ENCODE data around the gene ARHGAP42. TPM values are rescaled to one million over a fixed set of nuclear protein-coding genes. Genes with fewer than 3 reads are reported as not detected.
A peak's percentile ranks its signal among the peaks of the same experiment; 100 is the strongest.

ARHGAP42 gene
- total RNA-seq, 1 experiment from 2014 or later = 39.1 TPM

DNA sequence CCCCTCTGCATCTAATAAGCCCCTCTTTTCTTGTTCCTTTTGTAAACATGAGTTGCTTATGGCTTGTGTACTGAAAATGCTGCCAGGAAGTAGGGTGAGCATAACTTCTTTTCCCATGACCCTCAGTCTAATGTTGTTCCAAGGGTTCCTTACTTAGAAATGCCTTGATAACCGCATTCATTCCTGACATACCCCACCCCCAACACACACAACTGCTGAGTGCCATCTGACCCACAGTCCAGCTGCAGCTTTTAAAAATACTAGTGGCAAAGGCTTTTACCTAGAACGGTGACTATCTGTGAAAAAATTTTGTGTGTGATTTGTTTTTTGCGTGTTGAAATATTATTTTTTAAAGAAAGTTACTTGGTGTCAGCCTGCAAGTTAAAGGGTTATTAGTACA is 52.6 kb downstream of the ARHGAP42 start:
- TF ChIP-seq, protein P1, sequence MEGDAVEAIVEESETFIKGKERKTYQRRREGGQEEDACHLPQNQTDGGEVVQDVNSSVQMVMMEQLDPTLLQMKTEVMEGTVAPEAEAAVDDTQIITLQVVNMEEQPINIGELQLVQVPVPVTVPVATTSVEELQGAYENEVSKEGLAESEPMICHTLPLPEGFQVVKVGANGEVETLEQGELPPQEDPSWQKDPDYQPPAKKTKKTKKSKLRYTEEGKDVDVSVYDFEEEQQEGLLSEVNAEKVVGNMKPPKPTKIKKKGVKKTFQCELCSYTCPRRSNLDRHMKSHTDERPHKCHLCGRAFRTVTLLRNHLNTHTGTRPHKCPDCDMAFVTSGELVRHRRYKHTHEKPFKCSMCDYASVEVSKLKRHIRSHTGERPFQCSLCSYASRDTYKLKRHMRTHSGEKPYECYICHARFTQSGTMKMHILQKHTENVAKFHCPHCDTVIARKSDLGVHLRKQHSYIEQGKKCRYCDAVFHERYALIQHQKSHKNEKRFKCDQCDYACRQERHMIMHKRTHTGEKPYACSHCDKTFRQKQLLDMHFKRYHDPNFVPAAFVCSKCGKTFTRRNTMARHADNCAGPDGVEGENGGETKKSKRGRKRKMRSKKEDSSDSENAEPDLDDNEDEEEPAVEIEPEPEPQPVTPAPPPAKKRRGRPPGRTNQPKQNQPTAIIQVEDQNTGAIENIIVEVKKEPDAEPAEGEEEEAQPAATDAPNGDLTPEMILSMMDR (conservative IDR thresholded peaks at IDR 0.05) = no peak
- H3K4ac ChIP-seq (ENCODE audit: low read depth, low read length) = no peak overlapping the region
- H3K79me1 ChIP-seq (ENCODE audit: insufficient read depth, low read depth, low read length, poor library complexity, severe bottlenecking) = peaks cover 5% of the 10 kb centered on the region
- H3K4me1 ChIP-seq (ENCODE audit: insufficient read depth, low read length) = peaks cover 12% of the 10 kb centered on the region; the same call in 1 of the 2 replicates
- peak overlapping the region in 1 of 2 experiments; percentile 42; a peak in 1 of 5 replicates for H3K4me3 Mint-ChIP-seq
- no peak overlapping the region for H4K5ac ChIP-seq (ENCODE audit: insufficient read length, low read depth, low read length)
- H3T11ph ChIP-seq (ENCODE audit: low read length) = no peak overlapping the region
- no peaks in the 10 kb centered on the region for H4K20me1 ChIP-seq (ENCODE audit: control insufficient read depth, insufficient read depth, insufficient read length)
- H3K14ac ChIP-seq (ENCODE audit: insufficient read depth, low read length) = no peak overlapping the region
- no peak overlapping the region for H2BK20ac ChIP-seq (ENCODE audit: low read depth, low read length, poor library complexity, severe bottlenecking)
- H2AK5ac ChIP-seq (ENCODE audit: insufficient read length, low read length) = no peak overlapping the region
- H2AFZ ChIP-seq (ENCODE audit: low read length) = no peak overlapping the region
- H3K27me3 Mint-ChIP-seq (ENCODE audit: low read depth) = no peaks in the 10 kb centered on the region
- H3K27ac Mint-ChIP-seq = peak overlapping the region; percentile 94 to 98 (median 97); a peak in 6 of 7 replicates
- no peaks in the 10 kb centered on the region for H3K27me3 ChIP-seq (ENCODE audit: insufficient read depth, low read length)
- no peak overlapping the region for H3K18ac ChIP-seq (ENCODE audit: insufficient read length, low read depth, low read length)
- no peak overlapping the region for H3K56ac ChIP-seq (ENCODE audit: insufficient read length, low read depth, low read length)
- no peak overlapping the region for H2BK12ac ChIP-seq (ENCODE audit: insufficient read length, low read depth, low read length)
- H3K4me1 Mint-ChIP-seq = peaks cover 89 to 92% of the 10 kb centered on the region in 2 experiments
- H3K23me2 ChIP-seq (ENCODE audit: insufficient read length, low read depth, low read length, poor library complexity, severe bottlenecking) = no peaks in the 10 kb centered on the region
- H2BK5ac ChIP-seq (ENCODE audit: insufficient read length, low read length) = no peak overlapping the region
- DNase-seq = no peak
- no peak overlapping the region for H3K27ac ChIP-seq (ENCODE audit: insufficient read length, low read depth, low read length)
- no peaks in the 10 kb centered on the region for H3K9me3 ChIP-seq (ENCODE audit: control insufficient read depth, low read depth, low read length)
- H3K9me3 Mint-ChIP-seq = 0 out of 5 replicates have a peak, but pooled peaks cover 0 to 3% of the 10 kb centered on the region in 2 experiments
- H3K79me2 ChIP-seq (ENCODE audit: insufficient read depth, low read length) = no peaks in the 10 kb centered on the region; the same call in 1 of the 2 replicates
- H2BK120ac ChIP-seq (ENCODE audit: low read depth, low read length, poor library complexity, severe bottlenecking) = no peak overlapping the region
- 100% methylated on average over 1 of the region's 3 CpGs for WGBS (ENCODE audit: extremely low coverage, insufficient read length, low lambda C conversion rate)
- H3K23ac ChIP-seq (ENCODE audit: insufficient read length, low read depth, low read length) = no peak overlapping the region
- no peak overlapping the region for H2BK15ac ChIP-seq (ENCODE audit: low read depth, low read length)
- no peak overlapping the region for H3K4me2 ChIP-seq (ENCODE audit: insufficient read depth, insufficient read length, low read length)
- no peak overlapping the region for H4K8ac ChIP-seq (replicated peaks; ENCODE audit: insufficient read length, low read depth, low read length)
- H4K91ac ChIP-seq (ENCODE audit: insufficient read length, low read depth, low read length) = no peak overlapping the region
- H3K9ac ChIP-seq (ENCODE audit: extremely low read depth, insufficient read length, low read length) = no peak overlapping the region
- H3K36me3 Mint-ChIP-seq (ENCODE audit: insufficient read depth in 1 of 3, low read depth in 3 of 3) = peaks cover 4 to 19% (median 9%) of the 10 kb centered on the region in 3 experiments

Data from H9 (cell line).